ENCODE results near the gene TMOD4. TPM values are rescaled to one million over a fixed set of nuclear protein-coding genes. Genes with fewer than 3 reads are reported as not detected.
A peak's percentile ranks its signal among the peaks of the same experiment; 100 is the strongest.

TMOD4 gene
- total and polyA plus RNA-seq, 9 of the 15 experiments (the other 6 are each of a cell fraction or from before 2014, with no cell fraction given): 0.18 to 1.8 (median 1.1) TPM; not detected in 1

DNA sequence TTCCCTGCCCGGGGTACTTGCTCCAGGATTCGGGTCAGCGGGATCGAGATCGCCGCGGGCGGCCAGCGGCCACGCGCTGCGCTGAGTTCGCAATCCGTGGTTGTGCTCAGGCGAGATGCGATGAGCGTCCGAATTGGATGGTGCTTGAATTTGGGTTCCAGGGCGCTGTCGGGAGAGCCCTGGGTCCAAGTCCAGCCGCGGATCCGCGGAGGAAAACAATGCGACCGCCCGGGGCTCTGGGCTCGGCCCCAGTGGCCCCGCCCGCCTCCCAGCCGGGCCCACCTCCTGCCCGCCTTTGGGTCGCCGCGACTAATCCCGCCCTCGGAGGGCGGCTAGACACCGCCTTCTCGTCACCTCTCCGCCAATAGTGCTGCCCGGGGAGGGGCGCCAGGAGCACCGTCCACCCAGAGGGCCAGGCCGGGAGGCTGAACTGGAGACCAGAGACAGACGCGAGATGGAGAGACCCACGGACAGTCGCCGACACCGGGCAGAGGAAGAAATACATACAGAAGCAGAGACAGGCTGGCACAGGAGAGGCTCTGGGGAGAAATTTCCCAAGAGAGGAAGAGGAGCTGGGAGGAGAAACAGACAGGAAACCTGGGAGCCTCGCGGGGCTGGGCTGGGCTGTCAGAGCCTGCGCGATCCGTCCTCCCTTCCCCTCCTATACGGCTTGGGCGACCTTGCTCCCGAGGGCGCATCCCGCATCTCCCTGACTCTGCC, 29.2 kb downstream of the TMOD4 start, which contains the start of gene SEMA6C (continued):
- TF ChIP-seq, protein P1, sequence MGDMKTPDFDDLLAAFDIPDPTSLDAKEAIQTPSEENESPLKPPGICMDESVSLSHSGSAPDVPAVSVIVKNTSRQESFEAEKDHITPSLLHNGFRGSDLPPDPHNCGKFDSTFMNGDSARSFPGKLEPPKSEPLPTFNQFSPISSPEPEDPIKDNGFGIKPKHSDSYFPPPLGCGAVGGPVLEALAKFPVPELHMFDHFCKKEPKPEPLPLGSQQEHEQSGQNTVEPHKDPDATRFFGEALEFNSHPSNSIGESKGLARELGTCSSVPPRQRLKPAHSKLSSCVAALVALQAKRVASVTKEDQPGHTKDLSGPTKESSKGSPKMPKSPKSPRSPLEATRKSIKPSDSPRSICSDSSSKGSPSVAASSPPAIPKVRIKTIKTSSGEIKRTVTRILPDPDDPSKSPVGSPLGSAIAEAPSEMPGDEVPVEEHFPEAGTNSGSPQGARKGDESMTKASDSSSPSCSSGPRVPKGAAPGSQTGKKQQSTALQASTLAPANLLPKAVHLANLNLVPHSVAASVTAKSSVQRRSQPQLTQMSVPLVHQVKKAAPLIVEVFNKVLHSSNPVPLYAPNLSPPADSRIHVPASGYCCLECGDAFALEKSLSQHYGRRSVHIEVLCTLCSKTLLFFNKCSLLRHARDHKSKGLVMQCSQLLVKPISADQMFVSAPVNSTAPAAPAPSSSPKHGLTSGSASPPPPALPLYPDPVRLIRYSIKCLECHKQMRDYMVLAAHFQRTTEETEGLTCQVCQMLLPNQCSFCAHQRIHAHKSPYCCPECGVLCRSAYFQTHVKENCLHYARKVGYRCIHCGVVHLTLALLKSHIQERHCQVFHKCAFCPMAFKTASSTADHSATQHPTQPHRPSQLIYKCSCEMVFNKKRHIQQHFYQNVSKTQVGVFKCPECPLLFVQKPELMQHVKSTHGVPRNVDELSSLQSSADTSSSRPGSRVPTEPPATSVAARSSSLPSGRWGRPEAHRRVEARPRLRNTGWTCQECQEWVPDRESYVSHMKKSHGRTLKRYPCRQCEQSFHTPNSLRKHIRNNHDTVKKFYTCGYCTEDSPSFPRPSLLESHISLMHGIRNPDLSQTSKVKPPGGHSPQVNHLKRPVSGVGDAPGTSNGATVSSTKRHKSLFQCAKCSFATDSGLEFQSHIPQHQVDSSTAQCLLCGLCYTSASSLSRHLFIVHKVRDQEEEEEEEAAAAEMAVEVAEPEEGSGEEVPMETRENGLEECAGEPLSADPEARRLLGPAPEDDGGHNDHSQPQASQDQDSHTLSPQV (IDR thresholded peaks at IDR 0.05): no peak
- TF ChIP-seq CREBBP (IDR thresholded peaks at IDR 0.05; ENCODE audit: low read depth, low read length) (no peak), CTBP1 (IDR thresholded peaks at IDR 0.05; ENCODE audit: borderline replicate concordance) (peak; percentile 30; the same call in 1 of the 2 replicates)
- TF ChIP-seq, protein P2, sequence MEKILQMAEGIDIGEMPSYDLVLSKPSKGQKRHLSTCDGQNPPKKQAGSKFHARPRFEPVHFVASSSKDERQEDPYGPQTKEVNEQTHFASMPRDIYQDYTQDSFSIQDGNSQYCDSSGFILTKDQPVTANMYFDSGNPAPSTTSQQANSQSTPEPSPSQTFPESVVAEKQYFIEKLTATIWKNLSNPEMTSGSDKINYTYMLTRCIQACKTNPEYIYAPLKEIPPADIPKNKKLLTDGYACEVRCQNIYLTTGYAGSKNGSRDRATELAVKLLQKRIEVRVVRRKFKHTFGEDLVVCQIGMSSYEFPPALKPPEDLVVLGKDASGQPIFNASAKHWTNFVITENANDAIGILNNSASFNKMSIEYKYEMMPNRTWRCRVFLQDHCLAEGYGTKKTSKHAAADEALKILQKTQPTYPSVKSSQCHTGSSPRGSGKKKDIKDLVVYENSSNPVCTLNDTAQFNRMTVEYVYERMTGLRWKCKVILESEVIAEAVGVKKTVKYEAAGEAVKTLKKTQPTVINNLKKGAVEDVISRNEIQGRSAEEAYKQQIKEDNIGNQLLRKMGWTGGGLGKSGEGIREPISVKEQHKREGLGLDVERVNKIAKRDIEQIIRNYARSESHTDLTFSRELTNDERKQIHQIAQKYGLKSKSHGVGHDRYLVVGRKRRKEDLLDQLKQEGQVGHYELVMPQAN (IDR thresholded peaks at IDR 0.05; ENCODE audit: borderline replicate concordance): 0 out of 2 replicates have a peak, but pooled peaks have one; percentile 35
- TF ChIP-seq, protein P3, sequence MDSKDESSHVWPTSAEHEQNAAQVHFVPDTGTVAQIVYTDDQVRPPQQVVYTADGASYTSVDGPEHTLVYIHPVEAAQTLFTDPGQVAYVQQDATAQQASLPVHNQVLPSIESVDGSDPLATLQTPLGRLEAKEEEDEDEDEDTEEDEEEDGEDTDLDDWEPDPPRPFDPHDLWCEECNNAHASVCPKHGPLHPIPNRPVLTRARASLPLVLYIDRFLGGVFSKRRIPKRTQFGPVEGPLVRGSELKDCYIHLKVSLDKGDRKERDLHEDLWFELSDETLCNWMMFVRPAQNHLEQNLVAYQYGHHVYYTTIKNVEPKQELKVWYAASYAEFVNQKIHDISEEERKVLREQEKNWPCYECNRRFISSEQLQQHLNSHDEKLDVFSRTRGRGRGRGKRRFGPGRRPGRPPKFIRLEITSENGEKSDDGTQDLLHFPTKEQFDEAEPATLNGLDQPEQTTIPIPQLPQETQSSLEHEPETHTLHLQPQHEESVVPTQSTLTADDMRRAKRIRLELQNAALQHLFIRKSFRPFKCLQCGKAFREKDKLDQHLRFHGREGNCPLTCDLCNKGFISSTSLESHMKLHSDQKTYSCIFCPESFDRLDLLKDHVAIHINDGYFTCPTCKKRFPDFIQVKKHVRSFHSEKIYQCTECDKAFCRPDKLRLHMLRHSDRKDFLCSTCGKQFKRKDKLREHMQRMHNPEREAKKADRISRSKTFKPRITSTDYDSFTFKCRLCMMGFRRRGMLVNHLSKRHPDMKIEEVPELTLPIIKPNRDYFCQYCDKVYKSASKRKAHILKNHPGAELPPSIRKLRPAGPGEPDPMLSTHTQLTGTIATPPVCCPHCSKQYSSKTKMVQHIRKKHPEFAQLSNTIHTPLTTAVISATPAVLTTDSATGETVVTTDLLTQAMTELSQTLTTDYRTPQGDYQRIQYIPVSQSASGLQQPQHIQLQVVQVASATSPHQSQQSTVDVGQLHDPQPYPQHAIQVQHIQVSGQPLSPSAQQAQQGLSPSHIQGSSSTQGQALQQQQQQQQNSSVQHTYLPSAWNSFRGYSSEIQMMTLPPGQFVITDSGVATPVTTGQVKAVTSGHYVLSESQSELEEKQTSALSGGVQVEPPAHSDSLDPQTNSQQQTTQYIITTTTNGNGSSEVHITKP (IDR thresholded peaks at IDR 0.05; ENCODE audit: partially characterized antibody): no peak
- TF ChIP-seq, protein P4, sequence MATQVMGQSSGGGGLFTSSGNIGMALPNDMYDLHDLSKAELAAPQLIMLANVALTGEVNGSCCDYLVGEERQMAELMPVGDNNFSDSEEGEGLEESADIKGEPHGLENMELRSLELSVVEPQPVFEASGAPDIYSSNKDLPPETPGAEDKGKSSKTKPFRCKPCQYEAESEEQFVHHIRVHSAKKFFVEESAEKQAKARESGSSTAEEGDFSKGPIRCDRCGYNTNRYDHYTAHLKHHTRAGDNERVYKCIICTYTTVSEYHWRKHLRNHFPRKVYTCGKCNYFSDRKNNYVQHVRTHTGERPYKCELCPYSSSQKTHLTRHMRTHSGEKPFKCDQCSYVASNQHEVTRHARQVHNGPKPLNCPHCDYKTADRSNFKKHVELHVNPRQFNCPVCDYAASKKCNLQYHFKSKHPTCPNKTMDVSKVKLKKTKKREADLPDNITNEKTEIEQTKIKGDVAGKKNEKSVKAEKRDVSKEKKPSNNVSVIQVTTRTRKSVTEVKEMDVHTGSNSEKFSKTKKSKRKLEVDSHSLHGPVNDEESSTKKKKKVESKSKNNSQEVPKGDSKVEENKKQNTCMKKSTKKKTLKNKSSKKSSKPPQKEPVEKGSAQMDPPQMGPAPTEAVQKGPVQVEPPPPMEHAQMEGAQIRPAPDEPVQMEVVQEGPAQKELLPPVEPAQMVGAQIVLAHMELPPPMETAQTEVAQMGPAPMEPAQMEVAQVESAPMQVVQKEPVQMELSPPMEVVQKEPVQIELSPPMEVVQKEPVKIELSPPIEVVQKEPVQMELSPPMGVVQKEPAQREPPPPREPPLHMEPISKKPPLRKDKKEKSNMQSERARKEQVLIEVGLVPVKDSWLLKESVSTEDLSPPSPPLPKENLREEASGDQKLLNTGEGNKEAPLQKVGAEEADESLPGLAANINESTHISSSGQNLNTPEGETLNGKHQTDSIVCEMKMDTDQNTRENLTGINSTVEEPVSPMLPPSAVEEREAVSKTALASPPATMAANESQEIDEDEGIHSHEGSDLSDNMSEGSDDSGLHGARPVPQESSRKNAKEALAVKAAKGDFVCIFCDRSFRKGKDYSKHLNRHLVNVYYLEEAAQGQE (IDR thresholded peaks at IDR 0.05; ENCODE audit: borderline replicate concordance): no peak
- TF ChIP-seq, protein P4 (CRISPR knock-in tag; IDR thresholded peaks at IDR 0.05; ENCODE audit: low read depth): no peak
